Right ventricle myocardium inferior (tissue), 1 donor: ENCODE results near the gene BCL11A. TPM values are rescaled to one million over a fixed set of nuclear protein-coding genes. Genes with fewer than 3 reads are reported as not detected.

Source experiments
- ATAC-seq: fragments of 200-7000 bp; cut with Tn5 transposase; one replicate; pipeline ENCODE4 v1.9.1; 2020; ENCODE audit warnings: mild to moderate bottlenecking, moderate library complexity
- DNase-seq: peaks from one replicate; pipeline ENCODE4 v3.0.0; 2021; ENCODE audit errors: missing footprints
- intact Hi-C: fragments of 100-400 bp; cut with DNase I; formaldehyde crosslinking; loops from one replicate; pipeline ENCODE4 v1.11.0; 2022
- total RNA-seq: library from RNA; stranded (reverse); fragmentation: NEBNext Ultra II Directional; extraction: Animal tissue kit (Norgen Biotek cat#: 25700); gene quantifications from one replicate; pipeline ENCODE4 v1.2.1, GENCODE V29; 2021
- donor health status: DM: no; HTN: yes; CAD: no; lungs with severe emphysema.

The BCL11A gene
- total RNA-seq, 1 donor from 2014 or later: 37.5 TPM

DNA sequence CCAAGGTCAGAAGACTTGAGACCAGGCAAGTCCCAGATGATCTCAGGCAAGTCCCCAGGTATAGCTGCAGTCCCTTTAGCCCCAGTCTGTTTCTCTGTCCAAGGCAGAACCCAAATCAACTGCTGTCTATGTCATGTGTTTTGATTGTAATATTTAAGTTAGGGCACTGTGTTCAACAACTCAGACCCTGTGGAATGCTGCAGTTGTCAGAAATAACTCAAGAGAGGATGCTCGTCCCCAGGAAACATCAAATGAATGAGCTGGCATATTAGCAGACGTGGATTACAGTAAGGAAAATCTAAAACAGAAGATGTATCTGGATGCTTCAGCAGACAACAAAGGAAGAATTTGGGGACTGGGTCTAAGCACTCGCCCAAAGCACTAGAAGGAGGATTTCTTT is 70.1 kb downstream of the BCL11A start:
- intact Hi-C loops: loop anchor here (5.0 kb wide), 1 partner anchor 49 kb away; no protein-coding TSS in a partner anchor
- DNase-seq (no peak), ATAC-seq (no peak)

DNA sequence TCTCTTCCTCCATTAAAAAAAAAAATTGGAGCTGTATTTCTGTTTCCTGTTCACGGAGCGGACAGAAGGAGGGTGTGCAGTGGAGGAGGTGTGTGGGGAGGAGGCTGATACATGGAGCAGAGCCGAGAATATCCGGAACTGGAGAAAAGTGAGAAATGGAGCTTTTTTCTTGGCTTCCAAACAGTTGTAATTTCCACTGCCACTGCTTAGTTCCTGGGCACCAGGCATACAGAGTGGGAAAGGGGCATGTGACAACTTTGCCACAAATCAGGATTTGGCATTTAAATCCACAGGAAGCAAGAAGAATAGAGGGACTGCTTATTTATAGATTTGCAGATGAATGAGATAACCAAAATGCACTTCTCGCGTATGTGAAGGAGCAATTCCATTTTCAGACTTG is 71.2 kb downstream of the BCL11A start:
- DNase-seq (no peak), ATAC-seq (no peak)
- intact Hi-C loops: loop anchor here (5.0 kb wide), 1 partner anchor 50 kb away; no protein-coding TSS in a partner anchor

DNA sequence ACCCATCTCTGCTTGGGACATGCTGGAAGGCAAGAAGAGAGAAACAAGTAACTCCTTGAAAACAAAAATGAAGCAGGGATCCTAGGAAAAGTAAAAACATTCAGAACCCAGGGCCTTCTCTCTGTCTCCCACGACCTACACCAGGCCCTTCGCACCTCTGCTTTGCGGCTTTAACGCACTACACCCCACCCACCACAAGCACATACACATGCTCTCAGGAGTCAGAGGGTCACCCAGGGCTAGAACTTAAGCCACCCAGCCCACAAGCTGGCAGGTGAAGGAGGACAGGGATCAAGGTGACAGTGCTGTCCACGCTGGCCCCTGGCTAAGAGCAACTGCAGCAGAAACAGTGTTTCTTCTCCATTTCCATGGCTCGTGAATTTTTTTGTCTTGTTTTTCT is 72.2 kb downstream of the BCL11A start:
- DNase-seq (no peak), ATAC-seq (no peak)
- intact Hi-C loops: loop anchor here (5.0 kb wide), 1 partner anchor 51 kb away; no protein-coding TSS in a partner anchor

DNA sequence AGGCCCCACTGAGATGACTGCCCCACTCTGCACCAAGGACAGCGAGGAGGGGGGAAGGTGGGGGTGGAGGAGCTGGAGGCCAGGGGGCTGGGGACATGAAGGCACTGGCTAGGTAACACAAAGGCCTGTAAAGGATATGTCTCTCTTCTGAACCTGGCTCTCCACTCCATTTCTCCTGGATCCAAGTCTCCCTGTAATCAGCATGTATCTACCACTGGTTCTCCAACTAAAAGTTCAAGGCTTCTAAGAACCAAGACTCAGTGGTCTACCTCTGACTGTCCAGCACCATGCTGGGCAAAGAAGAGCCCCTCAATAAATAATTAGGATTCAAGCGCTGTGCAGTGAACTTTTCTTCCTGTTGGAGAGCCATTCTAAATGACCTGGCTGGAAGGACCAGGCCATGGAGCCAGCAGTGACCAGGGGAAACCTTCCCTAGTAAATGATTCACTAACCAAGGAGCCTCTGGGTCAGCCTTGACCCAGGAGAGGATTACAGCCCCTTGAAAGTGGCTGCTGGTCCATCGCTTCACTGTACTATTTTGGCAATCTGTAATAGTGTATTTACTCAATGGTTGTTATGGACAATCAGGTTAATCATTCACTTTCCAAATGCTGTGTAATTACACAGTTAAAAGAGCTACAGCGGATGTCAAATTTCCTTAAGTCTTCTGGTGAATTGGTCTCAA is 73.2 kb downstream of the BCL11A start:
- DNase-seq: no peak
- no peak for ATAC-seq
- intact Hi-C loops: loop anchor here (5.0 kb wide), 1 partner anchor 52 kb away; no protein-coding TSS in a partner anchor

DNA sequence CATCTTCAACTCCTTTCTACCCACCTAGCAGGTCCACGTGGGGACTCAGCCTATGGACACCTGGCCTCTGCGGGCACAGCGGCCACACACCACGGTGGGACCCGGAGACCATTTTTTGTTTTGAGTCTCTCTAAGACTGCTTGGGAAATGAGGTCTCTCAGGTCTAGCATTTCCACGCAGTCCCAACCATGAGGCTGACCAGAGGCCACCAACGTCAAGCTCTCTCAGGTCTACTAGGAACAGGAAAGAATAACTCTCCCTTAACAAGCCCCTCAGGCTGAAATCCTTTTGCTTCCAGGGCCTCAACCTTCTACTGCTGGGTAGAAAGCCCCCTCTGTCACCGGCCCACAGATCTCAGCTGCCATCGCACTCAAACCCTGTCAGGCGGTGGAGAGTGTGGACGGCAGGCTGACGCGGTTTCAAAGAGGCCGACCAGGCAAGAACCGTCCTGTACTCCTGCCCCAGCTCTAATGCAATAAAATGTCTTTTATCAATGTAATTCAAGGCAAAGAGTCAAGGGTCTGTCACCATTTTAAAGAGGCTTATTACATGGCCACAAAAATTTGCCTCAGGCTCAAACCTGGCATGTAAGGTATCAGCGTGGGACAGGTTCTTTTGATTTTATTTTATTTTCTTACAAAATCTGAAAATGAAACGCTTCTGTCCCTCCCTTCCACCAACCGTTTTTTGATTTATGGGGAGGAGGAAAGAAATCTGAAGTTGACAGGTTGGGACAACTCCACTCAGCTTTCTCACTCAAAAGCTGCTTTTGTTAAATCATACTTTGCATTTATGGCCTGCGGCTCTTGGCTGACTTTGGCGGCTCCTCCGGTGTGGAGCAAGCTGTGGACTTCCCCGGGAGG is 74.0 kb downstream of the BCL11A start:
- intact Hi-C loops: loop anchor here (5.0 kb wide), 1 partner anchor 53 kb away; no protein-coding TSS in a partner anchor
- ATAC-seq: no peak
- no peak for DNase-seq

DNA sequence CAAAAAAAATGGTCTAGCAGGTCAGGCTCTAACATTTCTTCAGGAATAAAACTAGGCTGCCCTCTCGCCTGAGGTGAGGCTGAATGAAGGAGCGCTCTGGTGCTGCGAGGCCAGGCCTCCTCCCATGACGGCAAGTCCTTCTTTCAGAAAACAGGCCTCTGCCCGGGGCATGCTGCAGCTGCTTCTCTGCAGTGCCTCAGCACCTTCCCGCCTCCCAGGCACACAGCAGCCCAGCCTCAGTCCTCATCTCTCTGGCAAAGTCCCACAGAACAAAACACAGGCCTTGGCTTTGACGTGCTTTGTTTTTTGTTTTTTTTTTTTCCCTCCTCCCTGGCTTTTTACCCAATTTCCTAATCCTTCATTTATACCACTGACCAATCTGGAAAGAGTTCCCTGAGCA is 74.8 kb downstream of the BCL11A start:
- no peak for ATAC-seq
- intact Hi-C loops: no loop called here
- DNase-seq: no peak

DNA sequence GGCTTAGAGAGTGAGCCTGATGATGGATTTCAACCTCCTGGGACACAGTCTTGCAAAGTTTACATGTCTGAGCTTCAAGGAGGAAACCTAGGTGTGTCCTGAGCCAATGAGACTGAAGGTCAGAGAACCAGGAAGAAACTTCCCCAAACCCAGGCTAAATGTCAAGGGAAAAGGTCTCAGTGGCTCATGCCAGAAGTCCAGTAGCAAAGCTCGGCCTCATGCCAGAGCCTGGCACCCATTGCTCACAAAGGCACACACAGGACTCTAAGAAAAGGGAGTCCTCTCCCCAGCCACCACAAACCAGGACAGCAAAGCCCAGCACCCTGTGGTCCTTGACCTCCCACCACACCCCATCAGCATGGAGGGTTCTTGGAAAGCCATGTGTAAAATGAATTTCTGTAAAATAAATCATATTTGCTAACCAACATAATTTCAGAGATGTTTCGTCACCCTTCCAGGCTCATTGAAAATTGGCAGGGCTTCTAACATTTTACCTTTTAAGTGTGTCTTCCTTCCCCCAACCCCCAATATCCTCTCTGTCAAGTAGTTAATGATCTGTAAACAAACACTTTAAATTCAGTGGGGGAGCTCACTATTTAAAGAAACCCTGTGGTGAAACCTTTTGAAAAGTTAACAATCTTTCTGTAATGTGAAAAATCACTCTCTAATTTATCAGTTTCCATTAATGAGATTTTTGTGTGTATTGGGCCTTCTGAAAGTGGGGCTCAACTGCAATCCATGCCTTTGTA is 77.1 kb downstream of the BCL11A start:
- ATAC-seq: no peak
- intact Hi-C loops: no loop called here

DNA sequence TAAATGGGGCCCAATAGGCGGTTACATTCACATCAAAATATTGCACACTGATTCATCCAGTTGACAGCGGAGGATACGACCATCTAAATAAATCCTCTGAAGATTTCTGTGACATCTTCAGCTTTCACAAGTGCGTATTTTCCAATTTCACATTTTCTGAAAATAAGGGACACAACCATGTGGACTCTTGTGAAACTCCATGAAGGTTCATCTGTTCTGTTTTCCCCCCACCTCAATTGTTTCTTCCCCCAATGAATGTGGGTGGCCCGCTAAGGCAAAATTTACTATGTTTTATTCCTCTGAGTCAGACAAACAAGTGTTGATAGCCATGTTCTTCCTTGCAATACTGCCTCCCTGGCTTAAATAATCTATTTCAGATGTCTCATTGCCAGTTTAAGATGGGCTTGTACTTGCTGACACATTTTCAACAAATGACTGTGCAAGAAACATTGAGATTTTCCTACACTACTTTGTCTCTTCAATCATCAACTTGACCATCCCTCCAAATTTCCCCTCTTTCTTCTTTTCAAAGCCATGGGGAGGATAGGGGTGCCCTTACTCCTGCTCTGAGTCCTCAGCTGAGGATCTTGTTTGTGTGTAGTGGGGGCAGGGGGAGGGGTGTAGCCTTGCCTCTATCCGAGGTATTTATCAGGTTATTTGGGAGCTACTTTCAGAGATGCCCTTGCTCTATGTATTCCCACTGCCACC is 78.2 kb downstream of the BCL11A start:
- intact Hi-C loops: no loop called here
- ATAC-seq (no peak), DNase-seq (no peak)

More for the DNA sequence above, 77.1 kb downstream of the BCL11A start:
- no peak for DNase-seq

DNA sequence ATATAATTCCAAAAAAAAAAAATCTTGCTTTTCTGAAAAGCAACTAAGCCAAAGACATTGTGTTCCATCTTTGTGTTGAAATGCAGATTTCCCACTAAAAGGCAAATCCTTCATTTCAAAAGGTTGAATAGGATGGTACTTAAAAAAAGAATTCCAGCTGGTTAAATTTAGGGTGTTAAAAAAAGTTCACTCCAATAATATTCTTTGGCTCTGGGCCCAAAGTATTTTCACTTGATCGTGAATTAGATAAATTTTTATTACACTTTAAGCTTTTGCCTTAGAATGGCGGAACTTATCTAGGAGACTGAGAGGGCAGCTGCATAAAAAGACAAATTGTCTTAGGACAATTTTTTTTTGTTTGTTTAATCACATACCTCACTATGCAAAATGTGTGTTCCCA is 79.2 kb downstream of the BCL11A start:
- intact Hi-C loops: no loop called here
- DNase-seq (no peak), ATAC-seq (no peak)

DNA sequence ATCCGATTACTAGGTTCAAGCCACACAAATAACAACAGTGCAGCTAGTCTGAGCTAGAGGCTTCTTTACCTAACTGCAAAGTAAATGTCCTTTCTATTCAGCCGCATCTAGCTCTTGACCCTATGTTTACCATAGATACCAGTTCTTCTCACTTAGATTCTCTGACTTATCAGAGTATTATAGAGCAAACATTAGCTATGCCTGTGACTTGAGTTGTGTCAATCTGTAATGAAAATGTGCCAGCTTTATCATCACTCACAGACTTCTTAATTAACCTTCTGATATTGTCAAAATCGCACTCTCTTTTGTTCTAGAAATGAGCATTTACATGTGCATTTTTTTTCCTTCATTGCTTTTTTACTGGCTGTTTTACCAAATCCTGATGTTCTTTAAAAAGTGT is 79.9 kb downstream of the BCL11A start:
- no peak for ATAC-seq
- DNase-seq: no peak
- intact Hi-C loops: no loop called here

DNA sequence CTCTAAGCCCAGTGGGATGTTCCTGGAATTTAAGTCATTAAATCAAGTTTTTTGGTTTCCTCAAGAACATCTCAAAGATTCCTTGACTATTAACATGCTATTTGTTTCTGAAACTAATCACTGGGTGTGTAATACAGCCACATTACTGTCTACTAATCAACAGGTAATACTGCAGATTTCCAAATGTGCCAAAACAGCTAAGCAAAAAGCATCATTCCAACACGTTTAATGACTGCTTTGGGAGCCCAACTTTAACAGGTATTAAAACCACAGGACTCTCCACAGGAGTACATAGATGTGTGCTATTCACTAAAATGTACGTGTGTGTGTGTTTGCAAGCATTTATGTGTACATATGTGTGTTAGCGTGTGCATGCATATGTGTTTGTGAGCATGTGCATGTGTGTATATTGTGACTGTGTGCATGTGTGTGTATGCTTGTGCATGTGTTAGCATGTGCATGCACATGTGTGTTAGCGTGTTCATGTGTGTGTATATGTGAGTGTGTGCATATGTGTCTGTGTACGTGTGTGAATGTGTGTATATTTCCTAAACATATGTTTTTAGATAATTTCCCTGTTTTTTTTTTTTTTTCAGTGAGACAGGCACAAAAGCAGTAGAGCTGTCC is 80.7 kb downstream of the BCL11A start:
- intact Hi-C loops: no loop called here
- DNase-seq (no peak), ATAC-seq (no peak)

DNA sequence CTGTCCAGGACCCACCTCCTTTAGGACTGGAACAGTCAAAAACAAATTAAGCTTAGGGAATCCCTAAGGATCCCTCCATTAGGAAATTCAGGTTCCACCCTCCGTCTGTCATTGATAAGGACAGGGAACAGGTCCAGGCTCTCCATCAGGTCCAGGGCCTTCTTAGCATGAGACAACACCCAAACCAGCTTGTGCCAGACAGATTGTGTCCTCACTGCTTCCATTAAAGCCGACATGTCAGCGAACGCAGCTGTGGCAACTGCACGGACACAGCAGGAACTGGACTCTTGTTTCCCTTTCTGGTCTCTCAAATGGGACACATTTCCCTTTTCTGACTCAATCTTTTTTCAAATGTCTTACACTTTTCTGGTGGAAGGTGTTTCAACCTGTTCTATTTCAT is 81.4 kb downstream of the BCL11A start:
- intact Hi-C loops: no loop called here
- ATAC-seq (peak; percentile 82), DNase-seq (no peak)

DNA sequence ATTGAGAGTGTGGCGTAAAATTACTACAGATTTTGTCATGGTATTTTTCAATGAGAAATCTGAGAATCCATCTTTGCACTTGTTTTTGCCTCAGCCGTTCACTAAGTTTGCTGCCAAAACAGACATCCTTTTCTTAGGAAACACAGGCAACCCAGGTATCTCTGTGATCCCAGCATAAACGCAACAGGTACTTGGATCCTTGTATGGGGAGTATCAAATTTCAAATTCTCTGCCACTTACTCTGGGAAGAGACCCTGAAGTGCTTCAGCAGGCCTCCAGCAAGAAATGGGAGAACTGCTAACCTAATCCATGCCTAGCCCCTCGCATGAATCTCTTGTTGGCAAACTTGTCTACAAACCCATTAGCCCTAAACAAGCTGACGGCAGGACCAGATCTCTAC is 83.1 kb downstream of the BCL11A start:
- DNase-seq (no peak), ATAC-seq (no peak)
- intact Hi-C loops: no loop called here

DNA sequence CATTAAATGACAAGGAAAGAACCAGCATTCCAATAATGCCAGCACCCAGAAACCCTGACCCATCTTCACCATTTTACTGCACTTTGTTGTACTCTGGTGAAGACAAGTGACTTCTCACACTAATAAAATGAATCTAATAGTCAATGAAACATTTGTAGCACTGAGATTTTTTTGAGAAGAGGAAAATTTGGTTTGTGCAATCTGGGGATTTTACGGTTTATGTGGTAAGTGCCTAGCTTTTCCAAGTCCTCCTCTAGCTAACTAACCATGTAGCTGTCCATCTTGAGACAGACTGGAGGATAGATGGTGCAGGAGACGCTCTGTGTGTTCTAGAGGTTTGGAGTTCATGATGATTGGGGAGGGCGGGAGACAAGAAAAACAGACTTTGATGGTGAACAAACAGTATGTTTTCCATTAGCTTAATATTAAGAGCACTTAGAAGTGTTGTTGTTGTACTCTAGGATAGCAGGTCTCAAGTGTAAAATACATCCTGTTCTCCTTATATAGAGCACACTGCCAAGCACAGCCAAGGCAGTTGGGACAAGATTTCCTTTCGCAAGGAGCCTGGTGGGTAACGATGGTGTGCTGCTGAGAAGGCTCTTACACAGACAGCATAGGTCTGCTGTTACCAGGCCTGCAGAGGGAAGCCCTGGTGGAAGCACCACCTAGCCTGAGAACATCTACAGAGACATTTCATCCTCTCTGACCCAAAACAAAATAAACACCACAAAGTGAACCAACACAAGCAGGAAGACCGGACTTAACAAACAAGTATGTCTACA is 83.7 kb downstream of the BCL11A start:
- no peak for DNase-seq
- intact Hi-C loops: no loop called here
- ATAC-seq: no peak

DNA sequence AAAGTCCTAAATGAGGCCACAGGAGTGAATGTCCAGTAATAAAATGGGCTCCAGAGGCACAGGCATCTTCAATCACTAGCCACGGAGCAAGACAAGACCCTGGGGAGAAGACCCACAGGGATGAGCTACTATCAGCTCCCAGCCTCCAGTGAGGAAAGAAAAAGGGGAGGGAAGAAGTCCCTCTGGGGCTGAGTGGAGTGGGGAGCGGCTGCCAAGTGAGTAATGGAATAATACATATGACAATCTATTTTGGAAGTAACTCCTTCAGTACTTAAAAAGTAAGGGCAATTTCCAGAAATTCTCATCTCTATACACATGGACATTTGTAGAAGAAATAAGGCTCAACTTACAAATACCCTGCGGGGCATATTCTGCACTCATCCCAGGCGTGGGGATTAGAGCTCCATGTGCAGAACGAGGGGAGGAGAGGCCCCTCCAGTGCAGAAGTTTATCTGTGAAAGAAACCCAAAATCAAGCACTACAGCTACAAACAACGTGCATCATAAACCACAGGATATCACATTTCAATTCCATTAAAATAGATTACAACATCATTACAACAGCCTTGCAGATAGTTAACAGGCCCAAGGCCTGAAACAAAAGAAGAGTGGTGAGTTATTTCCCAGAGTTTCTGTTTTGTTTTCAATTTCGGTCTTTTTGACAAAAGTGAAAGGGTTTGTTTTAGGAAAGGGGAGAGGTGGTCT is 84.9 kb downstream of the BCL11A start:
- DNase-seq (no peak), ATAC-seq (no peak)
- intact Hi-C loops: no loop called here

DNA sequence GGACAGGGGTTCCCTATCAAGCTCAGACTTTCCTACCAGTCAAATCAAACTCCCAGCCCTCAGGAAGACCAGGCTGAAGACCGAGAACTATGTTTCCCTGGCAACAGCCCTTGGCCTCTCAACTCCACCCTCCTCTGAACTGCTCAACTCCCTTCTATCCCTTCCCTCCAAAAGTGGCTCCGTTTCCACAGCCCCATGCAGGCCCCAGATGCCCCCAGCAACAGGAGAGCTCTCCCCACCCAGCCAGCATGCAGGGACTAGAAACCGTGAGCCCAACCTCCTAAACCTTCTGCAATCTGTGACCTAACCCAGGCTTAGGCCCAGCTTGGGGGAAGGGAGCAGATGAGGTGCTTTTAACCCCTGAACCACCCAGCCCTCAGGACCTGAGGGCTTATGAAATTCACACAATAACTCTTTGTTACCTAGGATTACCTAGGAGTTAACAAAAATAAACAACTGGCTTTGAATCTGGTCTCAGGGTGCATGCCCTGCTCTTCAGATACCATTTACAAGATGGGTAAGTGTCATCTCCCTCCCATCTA is 87.2 kb downstream of the BCL11A start:
- ATAC-seq (no peak), DNase-seq (no peak)
- intact Hi-C loops: no loop called here

DNA sequence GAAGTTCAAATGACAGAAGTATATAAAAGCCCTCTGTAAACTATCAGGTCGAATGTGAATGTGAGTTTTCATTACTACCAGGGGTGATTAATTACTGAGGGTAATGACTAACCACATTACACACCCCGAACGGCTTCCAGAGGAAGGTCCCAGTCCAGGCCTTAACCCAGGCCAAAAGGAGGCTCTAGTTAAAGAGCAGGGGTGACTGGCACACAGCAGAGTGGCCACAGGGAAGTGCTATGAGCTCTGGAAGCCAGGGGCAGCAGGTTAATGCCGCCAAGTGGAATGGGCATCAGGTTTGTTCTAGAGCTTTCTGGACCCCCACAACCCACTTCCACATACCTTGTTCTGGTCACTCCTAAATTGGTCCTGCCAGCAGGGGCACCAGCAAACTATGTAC is 87.7 kb downstream of the BCL11A start:
- ATAC-seq (no peak), DNase-seq (no peak)
- intact Hi-C loops: no loop called here
